Loucy (cell line): ENCODE data around the gene SMAD7.

ENCODE experiments used
- H2AFZ ChIP-seq: fragments of 200-600 bp; sonication (generic); 2 replicates; pipeline ENCODE4 v1.6.0; 2016; ENCODE audit warnings: antibody characterized with exemption, mild to moderate bottlenecking, low read length, moderate library complexity
- H3F3A ChIP-seq: fragments of 200-600 bp; 2 replicates; pipeline ENCODE4 v1.6.0; 2016; ENCODE audit warnings: antibody characterized with exemption, low read depth, mild to moderate bottlenecking
- H3K27me3 ChIP-seq: fragments of 200-600 bp; sonication (generic); 2 replicates; pipeline ENCODE4 v1.6.1; 2014; ENCODE audit warnings: low read length, mild to moderate bottlenecking; ENCODE audit not compliant: insufficient read depth, poor library complexity, severe bottlenecking
- H3K36me3 ChIP-seq: fragments of 200-600 bp; sonication (generic); 2 replicates; pipeline ENCODE4 v1.6.1; 2016; ENCODE audit warnings: low read length; ENCODE audit not compliant: insufficient read depth
- H3K4me1 ChIP-seq: fragments of 200-600 bp; sonication (generic); 2 replicates; pipeline ENCODE4 v1.5.1; 2014; ENCODE audit warnings: low read length, mild to moderate bottlenecking; ENCODE audit not compliant: insufficient read depth, poor library complexity, severe bottlenecking
- H3K4me2 ChIP-seq: fragments of 200-600 bp; sonication (generic); 2 replicates; pipeline ENCODE4 v1.6.0; 2014; ENCODE audit warnings: antibody characterized with exemption, low read length, low read depth, mild to moderate bottlenecking; ENCODE audit not compliant: poor library complexity, severe bottlenecking
- H3K4me3 ChIP-seq: fragments of 200-600 bp; sonication (generic); 2 replicates; pipeline ENCODE4 v1.5.1; 2014; ENCODE audit warnings: low read length, mild to moderate bottlenecking, mixed read lengths; ENCODE audit not compliant: poor library complexity, severe bottlenecking
- H3K79me2 ChIP-seq: fragments of 200-600 bp; sonication (generic); 2 replicates; pipeline ENCODE4 v1.6.1; 2014; ENCODE audit warnings: low read length; ENCODE audit not compliant: insufficient read depth
- H3K9ac ChIP-seq: fragments of 200-600 bp; sonication (generic); 2 replicates; pipeline ENCODE4 v1.6.0; 2014; ENCODE audit warnings: mild to moderate bottlenecking, low read depth, low read length, moderate library complexity; ENCODE audit not compliant: poor library complexity, severe bottlenecking
- H3K9me2 ChIP-seq: fragments of 200-600 bp; sonication (generic); replicated peaks from 2 replicates; pipeline ENCODE4 v1.6.1; 2016; ENCODE audit warnings: low read depth, low read length, mixed read lengths
- H3K9me3 ChIP-seq: fragments of 200-600 bp; sonication (generic); 2 replicates; pipeline ENCODE4 v1.6.1; 2014; ENCODE audit warnings: mild to moderate bottlenecking, antibody characterized with exemption, low read length, low read depth; ENCODE audit not compliant: insufficient read depth
- H4K20me1 ChIP-seq: fragments of 200-600 bp; sonication (generic); 2 replicates; pipeline ENCODE4 v1.6.0; 2014; ENCODE audit warnings: antibody characterized with exemption, low read length, mild to moderate bottlenecking; ENCODE audit not compliant: insufficient read depth, poor library complexity, severe bottlenecking
- EZH2phosphoT487 ChIP-seq: fragments of 200-600 bp; IDR thresholded peaks from 2 replicates; pipeline ENCODE4 v1.6.1; 2018; ENCODE audit warnings: antibody characterized with exemption, mild to moderate bottlenecking, moderate library complexity, borderline replicate concordance
- TF ChIP-seq, protein P1 (sequence below): fragments of 200-600 bp; sonication (generic); conservative IDR thresholded peaks from 2 replicates; pipeline ENCODE4 v1.5.1; 2014; ENCODE audit warnings: mild to moderate bottlenecking, antibody characterized with exemption, low read length

SMAD7 gene

GRCh38 chr18:48947560-48947959, 3.2 kb downstream of the SMAD7 start:
- peaks cover 69% of the 10 kb centered on the region for H3K4me1 ChIP-seq
- H3K27me3 ChIP-seq, result no peaks in the 10 kb centered on the region
- H3K36me3 ChIP-seq, result peaks cover 21% of the 10 kb centered on the region; the same call in 1 of the 2 replicates
- H3F3A ChIP-seq, result peaks cover 6% of the 10 kb centered on the region
- H3K9ac ChIP-seq, result peak overlapping the region; percentile 76
- TF ChIP-seq EZH2phosphoT487, result no peak
- TF ChIP-seq, protein P1, sequence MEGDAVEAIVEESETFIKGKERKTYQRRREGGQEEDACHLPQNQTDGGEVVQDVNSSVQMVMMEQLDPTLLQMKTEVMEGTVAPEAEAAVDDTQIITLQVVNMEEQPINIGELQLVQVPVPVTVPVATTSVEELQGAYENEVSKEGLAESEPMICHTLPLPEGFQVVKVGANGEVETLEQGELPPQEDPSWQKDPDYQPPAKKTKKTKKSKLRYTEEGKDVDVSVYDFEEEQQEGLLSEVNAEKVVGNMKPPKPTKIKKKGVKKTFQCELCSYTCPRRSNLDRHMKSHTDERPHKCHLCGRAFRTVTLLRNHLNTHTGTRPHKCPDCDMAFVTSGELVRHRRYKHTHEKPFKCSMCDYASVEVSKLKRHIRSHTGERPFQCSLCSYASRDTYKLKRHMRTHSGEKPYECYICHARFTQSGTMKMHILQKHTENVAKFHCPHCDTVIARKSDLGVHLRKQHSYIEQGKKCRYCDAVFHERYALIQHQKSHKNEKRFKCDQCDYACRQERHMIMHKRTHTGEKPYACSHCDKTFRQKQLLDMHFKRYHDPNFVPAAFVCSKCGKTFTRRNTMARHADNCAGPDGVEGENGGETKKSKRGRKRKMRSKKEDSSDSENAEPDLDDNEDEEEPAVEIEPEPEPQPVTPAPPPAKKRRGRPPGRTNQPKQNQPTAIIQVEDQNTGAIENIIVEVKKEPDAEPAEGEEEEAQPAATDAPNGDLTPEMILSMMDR, result no peak
- peak overlapping the region; percentile 82 for H3K4me2 ChIP-seq
- H3K9me2 ChIP-seq, result no peaks in the 10 kb centered on the region
- H3K79me2 ChIP-seq, result peaks cover 90% of the 10 kb centered on the region
- H2AFZ ChIP-seq, result no peak overlapping the region
- peaks cover 86% of the 10 kb centered on the region for H4K20me1 ChIP-seq
- H3K9me3 ChIP-seq, result no peaks in the 10 kb centered on the region
- peak overlapping the region; percentile 78 for H3K4me3 ChIP-seq

DNA sequence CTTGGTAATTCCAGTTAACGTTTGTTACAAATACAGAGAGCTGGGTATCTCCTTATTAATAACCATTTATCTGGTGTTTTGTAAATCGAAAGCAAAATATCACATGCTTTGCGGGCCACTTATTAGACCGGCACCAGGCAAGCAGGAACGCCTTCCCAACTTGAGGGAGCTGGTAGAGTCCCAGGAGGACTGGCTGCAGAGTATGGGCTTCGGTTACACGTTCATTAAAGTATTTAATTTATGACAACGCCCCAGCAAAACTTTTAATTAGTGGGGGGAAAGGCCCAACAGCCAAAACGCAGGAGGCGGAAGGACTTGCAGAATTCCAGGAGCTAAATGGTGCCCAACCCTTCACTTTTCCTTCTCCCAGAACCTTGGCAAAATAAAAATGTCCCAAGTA, 3.7 kb downstream of the SMAD7 start:
- Histone ChIP-seq H3K4me1 (peaks cover 73% of the 10 kb centered on the region), H3F3A (peaks cover 7% of the 10 kb centered on the region; the same call in 1 of the 2 replicates), H3K79me2 (peaks cover 95% of the 10 kb centered on the region), H3K36me3 (peaks cover 25% of the 10 kb centered on the region; the same call in 1 of the 2 replicates), H3K9ac (peak overlapping the region; percentile 76), H3K27me3 (no peaks in the 10 kb centered on the region), H2AFZ (no peak overlapping the region), H3K4me3 (peak overlapping the region; percentile 78), H3K9me2 (no peaks in the 10 kb centered on the region), H4K20me1 (peaks cover 91% of the 10 kb centered on the region), H3K4me2 (peak overlapping the region; percentile 82), H3K9me3 (no peaks in the 10 kb centered on the region)
- no peak for TF ChIP-seq EZH2phosphoT487

DNA sequence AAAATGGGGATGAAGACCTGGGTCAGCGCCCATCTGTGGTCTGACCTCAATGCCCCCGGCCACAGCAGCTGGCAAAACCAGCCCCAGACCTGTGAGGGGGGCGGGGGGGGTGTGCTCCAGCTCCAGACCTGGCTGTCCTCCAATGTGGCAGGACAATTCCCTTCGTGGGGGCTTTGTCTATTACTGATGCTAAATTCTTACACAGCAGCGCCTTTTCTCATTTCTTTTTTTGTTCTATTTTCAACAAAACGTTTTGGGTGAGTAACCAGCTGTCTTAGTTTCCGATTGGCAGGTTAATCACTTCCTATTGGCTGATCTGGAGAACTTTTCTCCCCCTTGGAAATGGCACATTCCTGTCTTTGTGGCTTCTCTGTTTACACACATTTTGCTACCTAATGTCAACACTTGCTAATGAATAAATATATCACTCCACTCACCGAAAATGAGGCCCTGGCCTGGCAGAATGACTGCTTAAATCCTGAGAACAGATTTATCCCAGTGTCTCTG, 4.4 kb downstream of the SMAD7 start:
- peak overlapping the region; percentile 78 for H3K4me3 ChIP-seq
- H3K9me2 ChIP-seq, result no peaks in the 10 kb centered on the region
- peaks cover 7% of the 10 kb centered on the region for H3F3A ChIP-seq
- H3K79me2 ChIP-seq, result peaks cover 100% of the 10 kb centered on the region
- TF ChIP-seq EZH2phosphoT487, result no peak
- TF ChIP-seq, protein P1, result no peak
- H3K9me3 ChIP-seq, result no peaks in the 10 kb centered on the region
- H2AFZ ChIP-seq, result no peak overlapping the region
- peak overlapping the region; percentile 82 for H3K4me2 ChIP-seq
- H3K4me1 ChIP-seq, result peaks cover 80% of the 10 kb centered on the region
- no peaks in the 10 kb centered on the region for H3K27me3 ChIP-seq
- peaks cover 97% of the 10 kb centered on the region for H4K20me1 ChIP-seq
- peak overlapping the region; percentile 76 for H3K9ac ChIP-seq
- H3K36me3 ChIP-seq, result peaks cover 32% of the 10 kb centered on the region; the same call in 1 of the 2 replicates

- peaks cover 79% of the 10 kb centered on the region for H3K4me1 ChIP-seq
- no peak overlapping the region for H2AFZ ChIP-seq
- peak overlapping the region; percentile 78 for H3K4me3 ChIP-seq
- H3K9ac ChIP-seq, result peak overlapping the region; percentile 76
- H3F3A ChIP-seq, result peaks cover 11% of the 10 kb centered on the region
- H3K4me2 ChIP-seq, result peak overlapping the region; percentile 82
- TF ChIP-seq, protein P1, result no peak
- no peak for TF ChIP-seq EZH2phosphoT487
- H3K9me2 ChIP-seq, result no peaks in the 10 kb centered on the region
- peaks cover 96% of the 10 kb centered on the region for H4K20me1 ChIP-seq
- H3K27me3 ChIP-seq, result no peaks in the 10 kb centered on the region
- no peaks in the 10 kb centered on the region for H3K9me3 ChIP-seq
- peaks cover 99% of the 10 kb centered on the region for H3K79me2 ChIP-seq
- peaks cover 34% of the 10 kb centered on the region; the same call in 1 of the 2 replicates for H3K36me3 ChIP-seq
These were observed 4.9 kb downstream of the SMAD7 start for GRCh38 chr18:48945953-48946217.
